Testis (tissue), 2 donors: ENCODE results near the gene AVPR2.

ENCODE experiments used
- POLR2A ChIP-seq: fragments of 450-650 bp; IDR thresholded peaks from one replicate; pipeline ENCODE4 v1.6.1; 2017; ENCODE audit warnings: antibody characterized with exemption, mild to moderate bottlenecking, moderate library complexity
- TF ChIP-seq, protein P1 (sequence below), 3 experiments: fragments of 450-650 bp in 2 of 3; fragments of 200-600 bp in 1 of 3; sonication (generic) in 1 of 3; IDR thresholded peaks; one replicate each; pipeline ENCODE4 v1.5.1; 2016 to 2019; ENCODE audit warnings: antibody characterized with exemption in 3 of 3, mild to moderate bottlenecking in 2 of 3, moderate library complexity in 1 of 3

DNA sequence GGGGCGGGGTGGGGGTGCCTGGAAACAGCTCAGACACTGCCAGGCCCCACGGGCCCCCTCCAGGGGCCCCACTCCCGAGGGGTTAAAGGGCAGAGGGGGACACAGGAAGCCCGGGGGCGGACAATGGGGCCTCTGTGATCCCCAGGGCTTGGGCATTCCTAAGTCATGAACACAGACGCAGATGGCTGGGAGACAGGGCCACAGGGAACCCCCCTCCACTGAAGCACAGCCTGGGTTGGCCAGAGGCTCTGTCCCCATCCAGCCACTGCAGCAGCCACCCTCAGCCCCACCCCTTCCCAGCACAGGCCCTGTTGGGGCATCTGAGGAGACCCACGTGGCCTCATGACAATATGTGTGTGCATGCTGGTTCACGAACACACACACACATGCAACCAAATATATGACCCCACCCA, 22.4 kb upstream of the AVPR2 start:
- TF ChIP-seq, protein P1, sequence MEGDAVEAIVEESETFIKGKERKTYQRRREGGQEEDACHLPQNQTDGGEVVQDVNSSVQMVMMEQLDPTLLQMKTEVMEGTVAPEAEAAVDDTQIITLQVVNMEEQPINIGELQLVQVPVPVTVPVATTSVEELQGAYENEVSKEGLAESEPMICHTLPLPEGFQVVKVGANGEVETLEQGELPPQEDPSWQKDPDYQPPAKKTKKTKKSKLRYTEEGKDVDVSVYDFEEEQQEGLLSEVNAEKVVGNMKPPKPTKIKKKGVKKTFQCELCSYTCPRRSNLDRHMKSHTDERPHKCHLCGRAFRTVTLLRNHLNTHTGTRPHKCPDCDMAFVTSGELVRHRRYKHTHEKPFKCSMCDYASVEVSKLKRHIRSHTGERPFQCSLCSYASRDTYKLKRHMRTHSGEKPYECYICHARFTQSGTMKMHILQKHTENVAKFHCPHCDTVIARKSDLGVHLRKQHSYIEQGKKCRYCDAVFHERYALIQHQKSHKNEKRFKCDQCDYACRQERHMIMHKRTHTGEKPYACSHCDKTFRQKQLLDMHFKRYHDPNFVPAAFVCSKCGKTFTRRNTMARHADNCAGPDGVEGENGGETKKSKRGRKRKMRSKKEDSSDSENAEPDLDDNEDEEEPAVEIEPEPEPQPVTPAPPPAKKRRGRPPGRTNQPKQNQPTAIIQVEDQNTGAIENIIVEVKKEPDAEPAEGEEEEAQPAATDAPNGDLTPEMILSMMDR (IDR thresholded peaks at IDR 0.05) = no peak
- TF ChIP-seq POLR2A = no peak
